Measurements from ENCODE around the gene ZNF593OS. TPM values are rescaled to one million over a fixed set of nuclear protein-coding genes. Genes with fewer than 3 reads are reported as not detected.

Gene ZNF593OS
- total and polyA plus RNA-seq, 7 experiments from 2014 or later, result 0.97 TPM; not detected in 6

DNA sequence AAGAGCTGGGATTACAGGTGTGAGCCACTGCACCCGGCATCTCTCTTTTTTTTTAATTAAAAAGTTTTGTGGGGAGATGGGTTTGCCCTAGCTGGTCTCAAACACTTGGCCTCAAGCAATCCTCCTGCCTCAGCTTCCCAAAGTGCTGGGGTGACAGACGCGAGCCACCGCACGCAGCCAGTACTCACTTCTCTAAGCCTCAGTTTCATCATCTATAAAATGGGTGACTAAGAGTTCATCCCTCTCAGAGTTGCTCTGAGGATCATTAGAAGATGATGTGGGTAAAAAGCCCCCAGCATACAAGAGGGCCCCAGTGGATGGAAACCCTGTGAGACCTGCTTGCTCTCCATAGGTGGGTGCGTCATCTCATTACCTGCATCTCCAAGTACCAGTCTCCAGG lies 16.2 kb upstream of the ZNF593OS start:
- peaks cover 6 to 22% (median 18%) of the 10 kb centered on the region in 7 donors for H3K4me1 Mint-ChIP-seq
- Histone ChIP-seq H3K4me3 (ENCODE audit: low read length) (no peak overlapping the region), H3K36me3 (ENCODE audit: control insufficient read depth in 2 of 3, insufficient read depth in 3 of 3, low read length in 3 of 3) (no peaks in the 10 kb centered on the region), H3K9me3 (ENCODE audit: control insufficient read depth in 2 of 3, low read length in 3 of 3) (no peaks in the 10 kb centered on the region), H3K4me1 (ENCODE audit: control insufficient read depth in 2 of 2, insufficient read depth in 2 of 2, low read length in 2 of 2) (peaks cover 0 to 8% of the 10 kb centered on the region in 2 donors), H3K27me3 (ENCODE audit: control insufficient read depth in 2 of 2, insufficient read depth in 2 of 2, low read length in 2 of 2) (no peaks in the 10 kb centered on the region), H3K27ac (ENCODE audit: low read depth, low read length) (no peak overlapping the region)
- H3K36me3 Mint-ChIP-seq, result peaks cover 0 to 2% (median 0%) of the 10 kb centered on the region in 5 donors
- DNase-seq, result no peak
- CTCF ChIA-PET, result interaction anchor here (0.6 to 1.1 kb wide), 3 partner anchors 14 to 336 kb away, joined by 3 to 6 read pairs (median 5); no protein-coding TSS in a partner anchor
- H3K4me3 Mint-ChIP-seq, result no peak overlapping the region
- no peak overlapping the region for H3K27ac Mint-ChIP-seq
- no peak for ATAC-seq
- intact Hi-C loops (cut with micrococcal nuclease), result no loop called here
- H3K9me3 Mint-ChIP-seq, result peaks cover 0 to 2% (median 0%) of the 10 kb centered on the region in 11 donors
- H3K27me3 Mint-ChIP-seq, result peaks cover 0 to 2% (median 0%) of the 10 kb centered on the region in 5 donors
- POLR2A ChIA-PET, result no interaction called here

DNA sequence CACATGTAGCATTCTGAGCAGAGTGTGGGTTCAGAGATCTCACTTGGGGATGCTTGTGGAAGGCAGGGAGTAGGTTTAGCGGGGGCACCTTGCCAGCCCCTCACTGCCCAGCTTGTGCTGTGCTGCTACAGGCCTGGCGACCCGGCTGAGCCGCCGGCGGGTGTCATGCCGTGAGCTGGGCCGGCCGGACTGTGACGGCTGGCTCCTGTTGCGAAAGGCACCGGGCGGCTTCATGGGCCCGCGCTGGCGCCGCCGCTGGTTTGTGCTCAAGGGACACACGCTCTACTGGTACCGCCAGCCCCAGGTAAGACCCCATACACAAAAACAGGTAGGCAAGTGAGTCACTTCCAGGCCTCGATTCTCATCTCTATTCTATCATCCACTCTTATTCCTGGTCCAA lies 13.3 kb upstream of the ZNF593OS start:
- Mint-ChIP-seq H3K27ac (no peak overlapping the region), H3K9me3 (peaks cover 0 to 2% (median 0%) of the 10 kb centered on the region in 11 donors), H3K27me3 (no peaks in the 10 kb centered on the region), H3K4me3 (no peak overlapping the region), H3K36me3 (no peaks in the 10 kb centered on the region), H3K4me1 (peaks cover 0 to 4% (median 0%) of the 10 kb centered on the region in 7 donors)
- ChIA-PET POLR2A (interaction anchor here (0.6 kb wide), 1 partner anchor 17 kb away, joined by 3 read pairs; no protein-coding TSS in a partner anchor), CTCF (no interaction called here)
- no peak for ATAC-seq
- DNase-seq, result no peak
- no peaks in the 10 kb centered on the region for H3K4me1 ChIP-seq (ENCODE audit: control insufficient read depth in 2 of 2, insufficient read depth in 2 of 2, low read length in 2 of 2)
- H3K9me3 ChIP-seq (ENCODE audit: control insufficient read depth in 2 of 3, low read length in 3 of 3), result no peaks in the 10 kb centered on the region
- no peaks in the 10 kb centered on the region for H3K36me3 ChIP-seq (ENCODE audit: control insufficient read depth in 2 of 3, insufficient read depth in 3 of 3, low read length in 3 of 3)
- intact Hi-C loops (cut with micrococcal nuclease), result no loop called here
- H3K27me3 ChIP-seq (ENCODE audit: control insufficient read depth in 2 of 2, insufficient read depth in 2 of 2, low read length in 2 of 2), result no peaks in the 10 kb centered on the region
- no peak overlapping the region for H3K27ac ChIP-seq (ENCODE audit: low read depth, low read length)
- H3K4me3 ChIP-seq (ENCODE audit: low read length), result no peak overlapping the region

DNA sequence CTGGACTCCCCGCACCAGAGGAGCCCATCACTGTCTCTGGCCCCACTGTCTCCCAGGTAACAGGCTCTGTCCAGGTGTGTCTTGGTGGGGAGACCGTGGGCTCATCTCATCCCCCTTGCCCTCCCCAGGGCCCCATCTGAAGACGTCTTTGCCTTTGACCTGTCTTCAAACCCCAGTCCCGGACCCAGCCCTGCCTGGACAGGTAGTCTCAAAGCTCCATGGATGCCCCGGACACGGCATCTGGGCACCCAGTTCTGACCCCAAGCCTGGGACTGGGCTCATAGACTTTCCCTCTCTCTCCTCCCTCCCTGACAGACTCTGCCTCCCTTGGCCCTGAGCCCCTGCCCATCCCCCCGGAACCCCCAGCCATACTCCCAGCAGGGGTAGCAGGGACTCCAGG lies 12.5 kb upstream of the ZNF593OS start:
- no peaks in the 10 kb centered on the region for H3K27me3 Mint-ChIP-seq
- CTCF ChIA-PET, result no interaction called here
- Histone ChIP-seq H3K9me3 (ENCODE audit: control insufficient read depth in 2 of 3, low read length in 3 of 3) (no peaks in the 10 kb centered on the region), H3K27ac (ENCODE audit: low read depth, low read length) (no peak overlapping the region), H3K4me1 (ENCODE audit: control insufficient read depth in 2 of 2, insufficient read depth in 2 of 2, low read length in 2 of 2) (no peaks in the 10 kb centered on the region), H3K4me3 (ENCODE audit: low read length) (no peak overlapping the region), H3K36me3 (ENCODE audit: control insufficient read depth in 2 of 3, insufficient read depth in 3 of 3, low read length in 3 of 3) (no peaks in the 10 kb centered on the region), H3K27me3 (ENCODE audit: control insufficient read depth in 2 of 2, insufficient read depth in 2 of 2, low read length in 2 of 2) (no peaks in the 10 kb centered on the region)
- DNase-seq, result no peak
- H3K4me1 Mint-ChIP-seq, result peaks cover 0 to under 1% (median 0%) of the 10 kb centered on the region in 7 donors
- peak overlapping the region in 1 of 9 donors; percentile 11 for H3K27ac Mint-ChIP-seq
- H3K36me3 Mint-ChIP-seq, result no peaks in the 10 kb centered on the region
- no peak overlapping the region for H3K4me3 Mint-ChIP-seq
- POLR2A ChIA-PET, result no interaction called here
- no peak for ATAC-seq
- peaks cover 0 to 2% (median 0%) of the 10 kb centered on the region in 11 donors for H3K9me3 Mint-ChIP-seq
- intact Hi-C loops (cut with micrococcal nuclease), result no loop called here

DNA sequence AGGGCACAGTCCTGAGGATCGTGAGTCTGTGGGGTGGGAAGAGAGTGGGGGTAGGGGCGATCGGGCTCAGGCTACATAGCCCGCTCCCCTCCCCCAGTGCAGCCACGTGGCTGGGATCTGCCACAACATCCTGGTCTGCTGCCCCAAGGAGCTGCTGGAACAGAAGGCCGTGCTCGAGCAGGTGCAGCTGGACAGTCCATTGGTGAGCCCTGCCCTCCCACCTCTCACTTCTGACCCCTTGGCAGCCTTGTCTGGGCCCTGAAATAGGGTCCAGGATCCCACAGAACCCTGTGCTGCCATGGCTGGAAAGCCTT lies 10.7 kb upstream of the ZNF593OS start:
- no peak for ATAC-seq
- ChIA-PET CTCF (no interaction called here), POLR2A (no interaction called here)
- no peaks in the 10 kb centered on the region for H3K9me3 ChIP-seq (ENCODE audit: control insufficient read depth in 2 of 3, low read length in 3 of 3)
- Mint-ChIP-seq H3K4me1 (peaks cover 0 to 3% (median 0%) of the 10 kb centered on the region in 7 donors), H3K27me3 (no peaks in the 10 kb centered on the region), H3K27ac (no peak overlapping the region), H3K9me3 (peaks cover 0 to 2% (median 0%) of the 10 kb centered on the region in 11 donors), H3K4me3 (no peak overlapping the region), H3K36me3 (no peaks in the 10 kb centered on the region)
- H3K27ac ChIP-seq (ENCODE audit: low read depth, low read length), result no peak overlapping the region
- intact Hi-C loops (cut with micrococcal nuclease), result no loop called here
- no peaks in the 10 kb centered on the region for H3K36me3 ChIP-seq (ENCODE audit: control insufficient read depth in 2 of 3, insufficient read depth in 3 of 3, low read length in 3 of 3)
- no peak for DNase-seq
- no peak overlapping the region for H3K4me3 ChIP-seq (ENCODE audit: low read length)
- H3K27me3 ChIP-seq (ENCODE audit: control insufficient read depth in 2 of 2, insufficient read depth in 2 of 2, low read length in 2 of 2), result no peaks in the 10 kb centered on the region
- no peaks in the 10 kb centered on the region for H3K4me1 ChIP-seq (ENCODE audit: control insufficient read depth in 2 of 2, insufficient read depth in 2 of 2, low read length in 2 of 2)

DNA sequence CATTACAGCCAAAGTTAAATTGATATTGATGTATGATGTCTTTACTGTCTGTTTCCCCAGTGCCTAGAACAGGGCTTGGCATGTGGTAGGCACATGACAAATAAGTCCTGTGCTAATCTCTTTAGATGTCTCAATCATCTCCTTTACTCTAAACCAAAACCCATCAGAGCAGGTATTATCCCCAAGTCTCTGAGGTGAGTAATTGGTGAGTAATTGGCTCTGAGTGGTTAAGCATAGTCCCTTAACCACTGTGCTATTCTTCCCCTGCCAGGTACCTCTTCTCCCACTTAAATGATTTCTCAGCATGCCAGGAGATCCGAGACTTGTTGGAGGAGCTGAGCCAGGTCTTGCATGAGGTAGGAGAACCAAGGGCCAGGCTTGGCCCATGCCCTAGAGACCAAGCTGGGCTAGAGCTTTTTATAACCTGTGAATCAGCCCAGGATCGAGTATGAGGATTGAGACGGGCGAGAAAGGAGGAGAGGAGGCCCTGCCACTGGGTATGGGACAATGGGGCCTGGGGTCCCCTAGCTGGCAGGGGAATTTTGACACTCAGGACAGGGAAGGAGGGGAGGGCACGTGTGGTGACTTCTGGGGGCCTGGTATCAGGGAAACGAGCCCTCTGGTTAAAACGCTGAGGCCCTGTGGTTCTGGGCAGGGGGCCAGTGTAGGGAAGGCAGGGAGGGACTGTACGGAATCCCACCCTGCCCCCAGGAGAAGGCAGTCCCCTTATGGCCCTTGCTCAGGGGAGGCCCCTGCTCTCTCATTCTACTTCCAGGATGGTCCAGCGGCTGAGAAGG lies 10.2 kb upstream of the ZNF593OS start:
- Mint-ChIP-seq H3K27me3 (no peaks in the 10 kb centered on the region), H3K4me1 (peaks cover 0 to 4% (median 0%) of the 10 kb centered on the region in 7 donors), H3K9me3 (peaks cover 0 to 2% (median 0%) of the 10 kb centered on the region in 11 donors), H3K4me3 (no peak overlapping the region), H3K27ac (peak overlapping the region in 2 of 9 donors; percentile 35 to 72), H3K36me3 (no peaks in the 10 kb centered on the region)
- ChIA-PET CTCF (no interaction called here), POLR2A (interaction anchor here (0.6 kb wide), 1 partner anchor 210 kb away, joined by 3 read pairs; no protein-coding TSS in a partner anchor)
- intact Hi-C loops (cut with micrococcal nuclease), result no loop called here
- no peaks in the 10 kb centered on the region for H3K4me1 ChIP-seq (ENCODE audit: control insufficient read depth in 2 of 2, insufficient read depth in 2 of 2, low read length in 2 of 2)
- DNase-seq (no peak), ATAC-seq (no peak)
- H3K9me3 ChIP-seq (ENCODE audit: control insufficient read depth in 2 of 3, low read length in 3 of 3), result no peaks in the 10 kb centered on the region
- H3K4me3 ChIP-seq (ENCODE audit: low read length), result no peak overlapping the region
- no peak overlapping the region for H3K27ac ChIP-seq (ENCODE audit: low read depth, low read length)
- H3K27me3 ChIP-seq (ENCODE audit: control insufficient read depth in 2 of 2, insufficient read depth in 2 of 2, low read length in 2 of 2), result no peaks in the 10 kb centered on the region
- H3K36me3 ChIP-seq (ENCODE audit: control insufficient read depth in 2 of 3, insufficient read depth in 3 of 3, low read length in 3 of 3), result no peaks in the 10 kb centered on the region

DNA sequence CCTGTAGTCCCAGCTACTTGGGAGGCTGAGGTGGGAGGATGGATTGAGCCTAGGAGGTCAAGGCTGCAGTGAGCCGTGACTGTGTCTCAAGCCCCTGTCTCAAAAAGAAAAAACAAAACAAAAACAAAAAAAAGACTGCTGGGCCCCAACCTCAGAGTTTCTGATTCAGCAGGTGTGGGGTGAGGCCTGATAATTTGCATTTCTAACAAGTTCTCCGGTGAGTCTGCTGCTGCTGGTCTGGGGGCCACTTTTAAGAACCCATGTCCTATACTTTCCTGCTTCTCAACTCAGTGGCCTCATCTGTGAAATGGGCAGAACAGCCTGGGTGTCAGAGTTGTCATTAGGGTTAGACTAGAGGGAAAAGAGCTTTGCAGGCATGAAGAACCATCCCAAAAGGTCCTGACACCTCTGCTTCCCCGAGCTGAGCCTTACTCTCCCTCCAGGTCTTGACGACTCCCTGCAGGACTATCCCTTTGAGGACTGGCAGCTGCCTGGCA lies 8.4 kb upstream of the ZNF593OS start:
- ChIA-PET POLR2A (no interaction called here), CTCF (no interaction called here)
- H3K4me1 Mint-ChIP-seq, result peaks cover 0 to 4% (median 0%) of the 10 kb centered on the region in 7 donors
- no peak for ATAC-seq
- H3K4me3 Mint-ChIP-seq, result no peak overlapping the region
- Histone ChIP-seq H3K4me1 (ENCODE audit: control insufficient read depth in 2 of 2, insufficient read depth in 2 of 2, low read length in 2 of 2) (no peaks in the 10 kb centered on the region), H3K36me3 (ENCODE audit: control insufficient read depth in 2 of 3, insufficient read depth in 3 of 3, low read length in 3 of 3) (no peaks in the 10 kb centered on the region), H3K4me3 (ENCODE audit: low read length) (no peak overlapping the region), H3K27ac (ENCODE audit: low read depth, low read length) (no peak overlapping the region), H3K27me3 (ENCODE audit: control insufficient read depth in 2 of 2, insufficient read depth in 2 of 2, low read length in 2 of 2) (no peaks in the 10 kb centered on the region), H3K9me3 (ENCODE audit: control insufficient read depth in 2 of 3, low read length in 3 of 3) (no peaks in the 10 kb centered on the region)
- intact Hi-C loops (cut with micrococcal nuclease), result no loop called here
- no peak overlapping the region for H3K27ac Mint-ChIP-seq
- DNase-seq, result no peak
- no peaks in the 10 kb centered on the region for H3K27me3 Mint-ChIP-seq
- H3K9me3 Mint-ChIP-seq, result no peaks in the 10 kb centered on the region
- H3K36me3 Mint-ChIP-seq, result no peaks in the 10 kb centered on the region

Measured in naive thymus-derived CD4-positive, alpha-beta T cell (primary cell).